Measurements from ENCODE around the gene ALK. TPM values are rescaled to one million over a fixed set of nuclear protein-coding genes. Genes with fewer than 3 reads are reported as not detected.

The ALK gene
- total and polyA plus RNA-seq, 12 donors: 0.09 to 1.8 (median 0.53) TPM; not detected in 1

- no peaks in the 10 kb centered on the region for H3K27me3 ChIP-seq
- H3K4me1 ChIP-seq (replicated peaks in 1 of 2): no peaks in the 10 kb centered on the region
- no peaks in the 10 kb centered on the region for H3K36me3 ChIP-seq (replicated peaks in 1 of 2)
- no peak overlapping the region for H3K27ac ChIP-seq
- no peak for DNase-seq
- 70 to 79% (median 75%) methylated on average over 3 of the region's 3 CpGs for WGBS, 4 donors
- H3K9me3 ChIP-seq (replicated peaks in 1 of 3): no peaks in the 10 kb centered on the region
- TF ChIP-seq CTCF (IDR thresholded peaks at IDR 0.05) (no peak), POLR2A (IDR thresholded peaks at IDR 0.05) (no peak)
- intact Hi-C loops (cut with DNase I): no loop called here
- no peak overlapping the region for H3K4me3 ChIP-seq
Measured at GRCh38 chr2:29601872-29602271, 319.5 kb downstream of the ALK start.

DNA sequence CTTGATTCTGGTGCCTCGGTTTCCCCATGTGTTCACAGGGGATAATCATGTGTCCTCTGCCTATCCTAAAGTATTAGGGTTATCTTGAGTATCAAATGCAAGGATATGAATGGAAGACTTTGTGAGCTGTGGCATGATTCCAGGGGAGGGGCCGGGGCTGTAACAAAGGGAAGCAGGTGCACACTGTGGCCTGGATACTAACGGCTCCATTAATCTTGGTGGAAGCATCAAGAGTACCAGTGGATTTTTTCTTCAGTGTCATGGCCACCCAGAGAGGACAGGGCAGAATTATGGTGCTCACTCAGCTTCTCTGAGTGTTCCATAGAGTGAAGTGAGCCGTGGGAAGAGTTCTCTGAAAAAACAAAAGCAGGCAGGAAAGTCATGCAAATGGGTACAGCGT is 320.1 kb downstream of the ALK start:
- Histone ChIP-seq H3K9me3 (replicated peaks in 1 of 3) (no peaks in the 10 kb centered on the region), H3K4me3 (no peak overlapping the region), H3K36me3 (replicated peaks in 1 of 2) (no peaks in the 10 kb centered on the region), H3K27me3 (no peaks in the 10 kb centered on the region), H3K27ac (no peak overlapping the region), H3K4me1 (replicated peaks in 1 of 2) (no peaks in the 10 kb centered on the region)
- 74 to 85% (median 82%) methylated on average over 5 of the region's 5 CpGs for WGBS, 4 donors
- TF ChIP-seq POLR2A (IDR thresholded peaks at IDR 0.05): no peak
- no peak for TF ChIP-seq CTCF (IDR thresholded peaks at IDR 0.05)
- no peak for DNase-seq
- intact Hi-C loops (cut with DNase I): no loop called here

- Histone ChIP-seq H3K27ac (no peak overlapping the region), H3K4me3 (no peak overlapping the region), H3K27me3 (no peaks in the 10 kb centered on the region), H3K9me3 (replicated peaks in 1 of 3) (no peaks in the 10 kb centered on the region), H3K4me1 (replicated peaks in 1 of 2) (no peaks in the 10 kb centered on the region), H3K36me3 (replicated peaks in 1 of 2) (no peaks in the 10 kb centered on the region)
- 77 to 100% (median 90%) methylated on average over 3 to 4 of the region's 4 CpGs for WGBS, 4 donors
- no peak for DNase-seq
- TF ChIP-seq CTCF (IDR thresholded peaks at IDR 0.05) (no peak), POLR2A (IDR thresholded peaks at IDR 0.05) (no peak)
- intact Hi-C loops (cut with DNase I): no loop called here
Measured at GRCh38 chr2:29599946-29600345, 321.4 kb downstream of the ALK start.

GRCh38 chr2:29598978-29599377 is 322.4 kb downstream of the ALK start:
- 60 to 74% (median 73%) methylated on average over 2 of the region's 2 CpGs for WGBS, 4 donors
- H3K4me1 ChIP-seq (replicated peaks in 1 of 2): no peaks in the 10 kb centered on the region
- H3K36me3 ChIP-seq (replicated peaks in 1 of 2): no peaks in the 10 kb centered on the region
- intact Hi-C loops (cut with DNase I): no loop called here
- H3K27me3 ChIP-seq: no peaks in the 10 kb centered on the region
- no peak for DNase-seq
- no peak overlapping the region for H3K4me3 ChIP-seq
- no peak overlapping the region for H3K27ac ChIP-seq
- no peak for TF ChIP-seq POLR2A (IDR thresholded peaks at IDR 0.05)
- TF ChIP-seq CTCF (IDR thresholded peaks at IDR 0.05): no peak
- no peaks in the 10 kb centered on the region for H3K9me3 ChIP-seq (replicated peaks in 1 of 3)
